HL-60 (cell line): ENCODE results near the gene ATG4B.

Experiments used
- DNase-seq, 2 experiments: peaks; one replicate each; pipeline ENCODE4 v3.0.0-alpha.2; 2010 to 2020; ENCODE audit warnings: low read depth in 1 of 2, low spot score in 1 of 2
- H3K27ac ChIP-seq: fragments of 250-450 bp; sonication (Bioruptor Pico); replicated peaks from 2 replicates; pipeline ENCODE4 v1.5.1; 2020; ENCODE audit warnings: mild to moderate bottlenecking, moderate library complexity
- H3K27me3 ChIP-seq: fragments of 250-450 bp; sonication (Bioruptor Pico); 2 replicates; pipeline ENCODE4 v1.5.1; 2021; ENCODE audit warnings: mild to moderate bottlenecking, moderate library complexity; ENCODE audit not compliant: insufficient read depth, poor library complexity, severe bottlenecking
- H3K4me3 ChIP-seq: replicated peaks from 2 replicates; pipeline ENCODE4 v1.5.1; 2011; ENCODE audit warnings: mild to moderate bottlenecking, control low read depth, low read length; ENCODE audit not compliant: insufficient read depth
- CTCF ChIP-seq: IDR thresholded peaks from one replicate; pipeline ENCODE4 v1.5.1; 2011; ENCODE audit warnings: low read length, control low read depth, inconsistent platforms; ENCODE audit not compliant: insufficient read depth
- GABPA ChIP-seq: IDR thresholded peaks from 2 replicates; pipeline ENCODE4 v1.6.1; 2012; ENCODE audit warnings: low read depth
- POLR2AphosphoS5 ChIP-seq: IDR thresholded peaks from 2 replicates; pipeline ENCODE4 v1.6.1; 2012; ENCODE audit warnings: low read depth
- REST ChIP-seq: IDR thresholded peaks from 2 replicates; pipeline ENCODE4 v1.6.1; 2012; ENCODE audit warnings: low read depth; ENCODE audit not compliant: insufficient replicate concordance
- SPI1 ChIP-seq: IDR thresholded peaks from 2 replicates; pipeline ENCODE4 v1.6.1; 2012; ENCODE audit warnings: low read depth, mild to moderate bottlenecking, borderline replicate concordance

Gene ATG4B

GRCh38 chr2:241657786-241658254 lies 20.3 kb downstream of the ATG4B start:
- TF ChIP-seq GABPA (no peak), REST (no peak), POLR2AphosphoS5 (no peak), SPI1 (no peak), CTCF (no peak)
- Histone ChIP-seq H3K27ac (no peak overlapping the region), H3K27me3 (no peaks in the 10 kb centered on the region), H3K4me3 (no peak overlapping the region)
- no peak for DNase-seq

- no peak for TF ChIP-seq CTCF
- no peak for TF ChIP-seq SPI1
- TF ChIP-seq GABPA = no peak
- TF ChIP-seq POLR2AphosphoS5 = no peak
- no peak for TF ChIP-seq REST
- Histone ChIP-seq H3K27me3 (no peaks in the 10 kb centered on the region), H3K4me3 (no peak overlapping the region), H3K27ac (no peak overlapping the region)
- DNase-seq = no peak
These were observed 20.8 kb downstream of the ATG4B start for GRCh38 chr2:241658296-241658695.

- peak in 1 of 2 experiments; percentile 68 for DNase-seq
- no peaks in the 10 kb centered on the region for H3K27me3 ChIP-seq
- H3K27ac ChIP-seq = no peak overlapping the region
- H3K4me3 ChIP-seq = no peak overlapping the region
- peak; percentile 33 for TF ChIP-seq CTCF
- no peak; the same call in 1 of the 2 replicates for TF ChIP-seq POLR2AphosphoS5
These were observed 21.8 kb downstream of the ATG4B start for GRCh38 chr2:241659150-241659739.

GRCh38 chr2:241660593-241661213 lies 23.2 kb downstream of the ATG4B start:
- Histone ChIP-seq H3K27ac (no peak overlapping the region), H3K27me3 (no peaks in the 10 kb centered on the region), H3K4me3 (no peak overlapping the region)
- DNase-seq = no peak
- TF ChIP-seq GABPA (no peak), REST (no peak), SPI1 (no peak), POLR2AphosphoS5 (no peak), CTCF (no peak)
